ENCODE data around the gene RALGAPB. TPM values are rescaled to one million over a fixed set of nuclear protein-coding genes. Genes with fewer than 3 reads are reported as not detected.

RALGAPB gene
- polyA plus RNA-seq, 1 donor (not counting 4 experiments of a cell fraction or from before 2014, with no cell fraction given), result 23.8 TPM

DNA sequence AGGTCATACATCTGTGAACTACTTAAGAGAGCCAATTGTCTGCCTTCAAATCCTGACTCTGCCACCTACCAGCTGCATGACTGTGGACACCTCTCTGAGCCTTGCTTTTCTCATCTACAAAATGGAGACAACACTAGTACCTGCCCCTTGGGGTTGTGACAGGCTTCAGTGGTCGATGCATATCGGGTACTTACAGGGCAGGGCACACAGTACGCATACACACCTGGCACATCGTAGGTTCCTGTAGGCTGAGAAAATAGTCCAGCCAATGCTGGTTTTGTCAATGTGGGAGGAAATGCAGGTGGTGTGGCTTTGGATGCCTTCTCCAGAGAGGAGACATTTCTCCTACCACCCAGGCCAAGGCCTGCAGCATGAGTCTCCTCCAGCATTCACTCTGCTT lies 110.7 kb downstream of the RALGAPB start:
- Histone ChIP-seq H3K27me3 (ENCODE audit: control insufficient read depth, extremely low read depth, insufficient read depth, low read length) (no peaks in the 10 kb centered on the region), H3K4me1 (ENCODE audit: control insufficient read depth, extremely low read depth, insufficient read depth, low read length) (no peaks in the 10 kb centered on the region), H4K20me1 (ENCODE audit: control insufficient read depth, extremely low read depth, insufficient read depth, low read length) (no peaks in the 10 kb centered on the region), H3K9me3 (ENCODE audit: control insufficient read depth, low read depth, low read length) (no peaks in the 10 kb centered on the region), H3K9ac (ENCODE audit: control insufficient read depth, extremely low read depth, insufficient read depth, low read length) (no peak overlapping the region), H3K4me3 (ENCODE audit: control insufficient read depth in 2 of 3, extremely low read depth in 1 of 3, insufficient read depth in 2 of 3, low read depth in 1 of 3, low read length in 3 of 3) (no peak overlapping the region), H3K4me2 (ENCODE audit: control insufficient read depth, extremely low read depth, insufficient read depth, low read depth, low read length) (no peak overlapping the region), H3K9me1 (ENCODE audit: control insufficient read depth, extremely low read depth, insufficient read depth, low read length) (no peaks in the 10 kb centered on the region), H3K27ac (ENCODE audit: control insufficient read depth, insufficient read depth, low read length) (no peak overlapping the region), H2AFZ (ENCODE audit: control insufficient read depth, low read length) (no peak overlapping the region), H3K36me3 (ENCODE audit: control insufficient read depth in 2 of 2, extremely low read depth in 1 of 2, insufficient read depth in 2 of 2, low read length in 2 of 2) (no peaks in the 10 kb centered on the region), H3K79me2 (ENCODE audit: control insufficient read depth, insufficient read depth, low read length) (no peaks in the 10 kb centered on the region)
- dilution Hi-C loops (cut with MboI; ENCODE audit: extremely low pct_ligation_motif_present, low sequenced_read_pairs), result no loop called here
- TF ChIP-seq, protein P1, sequence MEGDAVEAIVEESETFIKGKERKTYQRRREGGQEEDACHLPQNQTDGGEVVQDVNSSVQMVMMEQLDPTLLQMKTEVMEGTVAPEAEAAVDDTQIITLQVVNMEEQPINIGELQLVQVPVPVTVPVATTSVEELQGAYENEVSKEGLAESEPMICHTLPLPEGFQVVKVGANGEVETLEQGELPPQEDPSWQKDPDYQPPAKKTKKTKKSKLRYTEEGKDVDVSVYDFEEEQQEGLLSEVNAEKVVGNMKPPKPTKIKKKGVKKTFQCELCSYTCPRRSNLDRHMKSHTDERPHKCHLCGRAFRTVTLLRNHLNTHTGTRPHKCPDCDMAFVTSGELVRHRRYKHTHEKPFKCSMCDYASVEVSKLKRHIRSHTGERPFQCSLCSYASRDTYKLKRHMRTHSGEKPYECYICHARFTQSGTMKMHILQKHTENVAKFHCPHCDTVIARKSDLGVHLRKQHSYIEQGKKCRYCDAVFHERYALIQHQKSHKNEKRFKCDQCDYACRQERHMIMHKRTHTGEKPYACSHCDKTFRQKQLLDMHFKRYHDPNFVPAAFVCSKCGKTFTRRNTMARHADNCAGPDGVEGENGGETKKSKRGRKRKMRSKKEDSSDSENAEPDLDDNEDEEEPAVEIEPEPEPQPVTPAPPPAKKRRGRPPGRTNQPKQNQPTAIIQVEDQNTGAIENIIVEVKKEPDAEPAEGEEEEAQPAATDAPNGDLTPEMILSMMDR (optimal IDR thresholded peaks at IDR 0.05 in 1 of 3, IDR thresholded peaks at IDR 0.05 in 1 of 3, conservative IDR thresholded peaks at IDR 0.05 in 1 of 3; ENCODE audit: extremely low read depth in 1 of 3, insufficient read depth in 2 of 3, low read length in 3 of 3), result no peak
- no peak for TF ChIP-seq EZH2 (IDR thresholded peaks at IDR 0.05; ENCODE audit: low read length)
- DNase-seq (ENCODE audit: low read depth, low spot score), result no peak
- FAIRE-seq, result no peak

DNA sequence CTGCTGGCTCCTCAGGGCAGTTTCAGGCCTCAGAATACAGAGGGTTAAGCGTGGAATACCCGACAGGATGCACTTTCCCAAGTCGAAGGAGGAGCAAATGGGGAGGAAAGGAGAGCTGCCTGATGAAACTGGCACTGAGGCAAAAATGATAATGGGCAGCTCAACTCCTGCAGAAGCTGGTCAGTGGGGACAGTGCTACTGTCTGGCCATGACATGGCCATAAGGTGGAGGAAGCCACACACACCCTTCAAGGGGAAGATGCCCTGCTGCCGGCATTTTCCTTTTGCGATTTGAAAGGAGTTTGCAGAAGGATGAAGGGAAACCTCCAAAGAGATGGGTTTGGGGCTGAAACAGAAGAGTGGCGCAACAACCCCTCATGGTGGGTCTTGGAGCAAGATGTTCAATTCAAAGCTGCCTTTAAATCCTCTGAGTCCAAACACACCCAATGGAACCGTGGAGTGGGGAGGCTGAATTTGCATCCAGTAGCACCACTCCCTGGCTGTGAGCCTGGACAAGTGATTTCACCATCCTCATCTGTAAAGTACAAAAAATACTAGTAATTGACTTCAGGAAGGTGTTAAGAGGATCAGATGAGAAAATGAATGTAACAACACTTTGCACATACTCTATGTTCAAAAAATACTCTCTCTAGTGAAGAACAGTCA lies 111.6 kb downstream of the RALGAPB start:
- no peak for FAIRE-seq
- Histone ChIP-seq H3K4me1 (ENCODE audit: control insufficient read depth, extremely low read depth, insufficient read depth, low read length) (no peaks in the 10 kb centered on the region), H3K27me3 (ENCODE audit: control insufficient read depth, extremely low read depth, insufficient read depth, low read length) (peaks cover 3% of the 10 kb centered on the region), H3K36me3 (ENCODE audit: control insufficient read depth in 2 of 2, extremely low read depth in 1 of 2, insufficient read depth in 2 of 2, low read length in 2 of 2) (no peaks in the 10 kb centered on the region), H4K20me1 (ENCODE audit: control insufficient read depth, extremely low read depth, insufficient read depth, low read length) (no peaks in the 10 kb centered on the region), H3K4me3 (ENCODE audit: control insufficient read depth in 2 of 3, extremely low read depth in 1 of 3, insufficient read depth in 2 of 3, low read depth in 1 of 3, low read length in 3 of 3) (no peak overlapping the region), H3K9me1 (ENCODE audit: control insufficient read depth, extremely low read depth, insufficient read depth, low read length) (no peaks in the 10 kb centered on the region), H3K27ac (ENCODE audit: control insufficient read depth, insufficient read depth, low read length) (no peak overlapping the region), H3K4me2 (ENCODE audit: control insufficient read depth, extremely low read depth, insufficient read depth, low read depth, low read length) (no peak overlapping the region), H3K9me3 (ENCODE audit: control insufficient read depth, low read depth, low read length) (no peaks in the 10 kb centered on the region), H3K9ac (ENCODE audit: control insufficient read depth, extremely low read depth, insufficient read depth, low read length) (no peak overlapping the region), H3K79me2 (ENCODE audit: control insufficient read depth, insufficient read depth, low read length) (no peaks in the 10 kb centered on the region), H2AFZ (ENCODE audit: control insufficient read depth, low read length) (no peak overlapping the region)
- no peak for DNase-seq (ENCODE audit: low read depth, low spot score)
- dilution Hi-C loops (cut with MboI; ENCODE audit: extremely low pct_ligation_motif_present, low sequenced_read_pairs), result no loop called here
- TF ChIP-seq, protein P1 (optimal IDR thresholded peaks at IDR 0.05 in 1 of 3, IDR thresholded peaks at IDR 0.05 in 1 of 3, conservative IDR thresholded peaks at IDR 0.05 in 1 of 3; ENCODE audit: extremely low read depth in 1 of 3, insufficient read depth in 2 of 3, low read length in 3 of 3), result no peak

All from keratinocyte (primary cell).